Thoracic aorta (tissue), 2 donors: Measurements from ENCODE around the gene SMKR1. TPM values are rescaled to one million over a fixed set of nuclear protein-coding genes. Genes with fewer than 3 reads are reported as not detected.

ENCODE experiments used
- ATAC-seq: fragments of 150-250 bp; one replicate; pipeline ENCODE4 v1.8.0; 2017; ENCODE audit warnings: low read depth; ENCODE audit not compliant: insufficient number of reproducible peaks, low FRiP score
- DNase-seq: peaks from one replicate; pipeline ENCODE4 v3.0.0-alpha.2; 2020; ENCODE audit warnings: low spot score
- H3K27ac ChIP-seq, 2 donors: fragments of 200-600 bp; sonication (generic); 1 replicate in 1 of 2; 2 replicates in 1 of 2; pipeline ENCODE4 v1.5.1; 2016; ENCODE audit warnings: mild to moderate bottlenecking in 2 of 2, moderate library complexity in 2 of 2
- H3K27me3 ChIP-seq: fragments of 200-600 bp; sonication (generic); replicated peaks from 2 replicates; pipeline ENCODE4 v1.6.0; 2016; ENCODE audit warnings: mild to moderate bottlenecking; ENCODE audit not compliant: insufficient read depth
- H3K36me3 ChIP-seq: fragments of 200-600 bp; sonication (generic); one replicate; pipeline ENCODE4 v1.5.1; 2016
- H3K4me1 ChIP-seq, 2 donors: fragments of 200-600 bp; sonication (generic); 1 replicate in 1 of 2; 2 replicates in 1 of 2; pipeline versions ENCODE4 v1.5.1 to v1.6.0; 2016; ENCODE audit warnings: low read depth in 2 of 2, mild to moderate bottlenecking in 1 of 2; ENCODE audit not compliant: control insufficient read depth in 1 of 2
- H3K4me3 ChIP-seq: fragments of 200-600 bp; sonication (generic); 2 replicates; pipeline ENCODE4 v1.5.1; 2016; ENCODE audit warnings: mild to moderate bottlenecking
- H3K9me3 ChIP-seq: fragments of 200-600 bp; sonication (generic); 2 replicates; pipeline ENCODE4 v1.5.1; 2016
- CTCF ChIP-seq: fragments of 200-600 bp; sonication (generic); IDR thresholded peaks from one replicate; pipeline ENCODE4 v1.5.1; 2019; ENCODE audit warnings: antibody characterized with exemption
- total RNA-seq, 2 donors: library from RNA; depleted of rRNA; stranded (reverse); fragments of >200 nt; gene quantifications; one replicate each; pipeline versions ENCODE4 v1.1.0 to v1.2.3, GENCODE V29; 2016

SMKR1 gene
- total RNA-seq, result not detected

GRCh38 chr7:129501760-129502707, at the start of gene SMKR1:
Gene SMKR1, plus strand, starts transcription at chr7:129502531. Its CDS starts 294 bp downstream, at chr7:129502825.
- H3K9me3 ChIP-seq, result no peaks in the 10 kb centered on the region
- no peak for TF ChIP-seq CTCF
- peaks cover 3 to 8% of the 10 kb centered on the region in 2 donors for H3K4me1 ChIP-seq
- H3K27me3 ChIP-seq, result no peaks in the 10 kb centered on the region
- H3K36me3 ChIP-seq, result no peaks in the 10 kb centered on the region
- peak within 1 kb of the TSS; percentile 77 for H3K4me3 ChIP-seq
- no peak for ATAC-seq
- DNase-seq, result no peak
- no peak within 1 kb of the TSS for H3K27ac ChIP-seq

DNA sequence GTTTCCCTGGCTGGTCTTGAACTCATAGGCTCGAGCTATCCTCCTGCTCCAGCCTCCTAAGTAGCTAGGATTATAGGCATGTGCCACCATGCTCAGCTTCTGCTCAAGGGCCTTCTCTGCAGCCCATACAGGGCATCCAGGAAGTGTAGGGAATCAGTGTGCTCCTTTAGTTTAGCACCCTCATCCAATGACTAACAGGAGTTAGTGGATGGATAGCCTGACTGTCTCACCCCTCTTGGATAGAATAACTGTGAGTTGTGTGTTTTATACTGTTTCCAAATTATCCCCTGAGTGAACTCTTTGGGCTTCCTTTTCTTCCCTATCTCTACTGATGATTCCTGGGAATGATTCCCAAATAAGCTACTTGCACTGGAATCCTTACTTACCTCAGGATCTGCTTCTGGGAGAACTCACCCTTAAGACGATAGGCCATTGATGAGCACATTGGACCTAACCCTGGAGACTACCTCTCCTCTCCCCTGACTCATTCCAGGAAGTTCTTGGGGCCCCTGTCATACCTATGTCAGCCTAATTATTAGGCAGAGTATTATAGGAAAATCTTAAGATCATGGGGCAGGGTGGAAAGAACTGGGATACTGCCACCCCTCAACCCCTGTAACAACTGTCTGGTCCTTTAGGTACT, 49.6 kb upstream of the SMKR1 start:
- Histone ChIP-seq H3K36me3 (no peaks in the 10 kb centered on the region), H3K4me3 (no peak overlapping the region), H3K4me1 (no peaks in the 10 kb centered on the region), H3K9me3 (peaks cover 12% of the 10 kb centered on the region), H3K27me3 (no peaks in the 10 kb centered on the region), H3K27ac (no peak overlapping the region)
- ATAC-seq, result no peak
- DNase-seq, result no peak
- TF ChIP-seq CTCF, result no peak

DNA sequence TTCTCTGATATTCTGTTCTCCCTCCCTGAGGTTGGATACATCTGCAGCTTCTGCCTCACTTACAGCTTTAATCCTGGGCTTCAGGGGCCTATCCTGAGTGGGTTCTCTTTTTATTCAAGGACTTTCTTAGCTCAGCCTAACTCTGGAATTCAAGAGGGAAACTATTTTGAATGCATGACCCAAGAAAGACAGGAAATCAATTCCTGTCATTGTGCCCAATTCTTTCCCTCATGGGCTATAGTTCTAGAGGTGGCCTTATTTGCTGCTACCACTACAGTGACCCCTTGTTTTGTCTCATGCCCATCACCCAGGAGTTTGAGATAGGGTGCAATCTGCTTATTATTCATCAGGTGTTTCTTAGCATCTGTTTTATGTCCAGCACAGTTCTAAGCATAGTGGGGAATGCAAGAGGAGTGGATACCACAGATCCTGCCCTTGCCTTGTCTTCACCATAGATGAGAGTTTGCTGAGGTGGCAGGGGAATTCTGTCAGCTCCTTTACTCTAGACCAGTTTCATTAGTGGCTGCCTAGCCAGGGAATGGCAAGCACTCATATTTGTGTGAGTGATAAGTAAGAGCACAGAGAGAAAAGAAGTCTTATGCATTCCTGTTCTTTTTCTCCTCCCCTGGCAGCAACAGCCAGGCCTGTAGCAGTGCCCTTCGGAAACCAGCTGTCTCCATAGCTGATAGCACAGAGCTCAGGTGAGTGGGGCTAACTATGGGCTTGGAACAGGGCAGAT, 48.7 kb upstream of the SMKR1 start:
- DNase-seq (no peak), ATAC-seq (no peak)
- no peaks in the 10 kb centered on the region for H3K4me1 ChIP-seq
- no peaks in the 10 kb centered on the region for H3K36me3 ChIP-seq
- no peak overlapping the region for H3K27ac ChIP-seq
- no peaks in the 10 kb centered on the region for H3K27me3 ChIP-seq
- TF ChIP-seq CTCF, result no peak
- H3K9me3 ChIP-seq, result peaks cover 6% of the 10 kb centered on the region
- no peak overlapping the region for H3K4me3 ChIP-seq

DNA sequence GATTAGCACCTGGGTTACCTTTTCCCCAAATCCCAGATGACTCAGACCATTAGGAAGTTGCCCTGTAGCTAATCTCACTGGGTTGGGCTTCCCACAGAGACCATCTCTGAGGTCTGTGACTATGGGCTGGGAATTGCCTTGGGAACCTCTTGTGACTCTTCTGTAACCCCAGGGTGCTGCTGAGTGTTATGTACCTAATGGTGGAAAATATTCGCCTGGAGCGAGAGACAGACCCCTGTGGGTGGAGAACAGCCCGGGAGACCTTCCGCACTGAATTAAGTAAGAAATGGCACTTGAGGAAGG, 48.1 kb upstream of the SMKR1 start:
- H3K27me3 ChIP-seq, result no peaks in the 10 kb centered on the region
- DNase-seq, result no peak
- ATAC-seq, result no peak
- H3K9me3 ChIP-seq, result peaks cover under 1% of the 10 kb centered on the region
- no peak overlapping the region for H3K27ac ChIP-seq
- TF ChIP-seq CTCF, result no peak
- H3K4me3 ChIP-seq, result no peak overlapping the region
- H3K36me3 ChIP-seq, result no peaks in the 10 kb centered on the region
- no peaks in the 10 kb centered on the region for H3K4me1 ChIP-seq

DNA sequence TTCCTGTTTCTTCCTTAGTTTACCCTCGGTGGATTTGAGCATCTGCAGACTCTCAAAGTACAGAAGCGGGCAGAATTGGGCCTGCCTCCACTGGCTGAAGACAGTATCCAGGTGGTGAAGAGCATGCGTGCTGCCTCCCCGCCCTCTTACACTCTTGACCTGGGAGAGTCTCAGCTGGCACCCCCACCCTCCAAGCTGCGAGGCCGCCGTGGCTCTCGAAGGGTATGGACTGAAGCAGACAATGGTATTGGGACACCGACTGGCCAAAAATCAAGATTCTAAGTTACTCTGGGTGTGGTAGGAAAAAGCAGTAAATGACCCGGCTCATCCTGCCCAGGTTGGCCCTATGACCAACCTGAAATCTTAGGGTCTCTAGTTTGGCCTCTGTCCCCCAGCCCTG, 45.9 kb upstream of the SMKR1 start:
- no peak for ATAC-seq
- Histone ChIP-seq H3K4me1 (no peaks in the 10 kb centered on the region), H3K4me3 (no peak overlapping the region), H3K9me3 (no peaks in the 10 kb centered on the region), H3K36me3 (no peaks in the 10 kb centered on the region), H3K27me3 (no peaks in the 10 kb centered on the region), H3K27ac (no peak overlapping the region)
- no peak for DNase-seq
- no peak for TF ChIP-seq CTCF
